Mammary epithelial cell (primary cell): Measurements from ENCODE around the gene PBX1.

ENCODE experiments used
- EZH2 ChIP-seq: IDR thresholded peaks from 2 replicates; pipeline ENCODE4 v1.6.1; 2012; ENCODE audit warnings: low read length, inconsistent platforms, borderline replicate concordance
- TF ChIP-seq, protein P1 (sequence below), 2 donors: IDR thresholded peaks in 1 of 2; conservative IDR thresholded peaks in 1 of 2; 2 replicates each; pipeline ENCODE4 v1.5.1; 2011 to 2012; ENCODE audit warnings: inconsistent platforms in 2 of 2, low read length in 2 of 2, mild to moderate bottlenecking in 2 of 2, control low read depth in 1 of 2, low read depth in 1 of 2; ENCODE audit not compliant: insufficient read depth in 1 of 2; ENCODE audit errors: extremely low read depth in 1 of 2

DNA sequence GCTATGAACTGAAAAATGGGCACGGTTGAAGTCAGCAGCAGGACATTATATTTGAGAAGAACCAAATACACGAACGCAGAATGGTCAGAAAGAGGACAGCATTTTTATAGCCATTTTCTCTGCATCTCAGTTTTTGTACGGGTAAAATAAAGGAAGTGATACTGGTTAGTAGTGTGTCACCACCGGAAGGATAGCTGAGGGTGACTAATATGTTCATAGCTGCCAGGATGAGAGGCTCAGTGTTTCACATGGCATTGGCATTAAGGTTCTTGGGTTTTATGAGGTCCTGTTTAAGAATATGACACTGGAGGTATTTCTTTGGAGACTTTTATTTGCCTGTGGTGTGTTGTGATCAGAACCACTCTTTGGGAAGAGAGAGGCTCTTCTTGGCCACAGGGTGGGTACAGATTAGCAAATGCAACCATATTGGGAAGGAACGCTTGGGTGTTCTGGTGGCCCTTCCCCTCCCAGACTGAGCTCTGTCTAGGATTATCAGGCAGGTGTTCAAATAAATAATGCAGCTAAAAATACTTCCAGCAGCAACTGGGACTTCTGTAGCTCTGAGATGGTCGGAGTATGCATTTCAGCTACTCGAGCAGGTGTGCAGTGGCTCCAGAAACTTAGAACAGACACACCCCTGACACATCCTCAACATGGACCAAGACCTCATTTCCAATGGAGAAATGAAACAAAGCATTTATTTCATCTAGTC is 158.2 kb downstream of the PBX1 start:
- TF ChIP-seq, protein P1, sequence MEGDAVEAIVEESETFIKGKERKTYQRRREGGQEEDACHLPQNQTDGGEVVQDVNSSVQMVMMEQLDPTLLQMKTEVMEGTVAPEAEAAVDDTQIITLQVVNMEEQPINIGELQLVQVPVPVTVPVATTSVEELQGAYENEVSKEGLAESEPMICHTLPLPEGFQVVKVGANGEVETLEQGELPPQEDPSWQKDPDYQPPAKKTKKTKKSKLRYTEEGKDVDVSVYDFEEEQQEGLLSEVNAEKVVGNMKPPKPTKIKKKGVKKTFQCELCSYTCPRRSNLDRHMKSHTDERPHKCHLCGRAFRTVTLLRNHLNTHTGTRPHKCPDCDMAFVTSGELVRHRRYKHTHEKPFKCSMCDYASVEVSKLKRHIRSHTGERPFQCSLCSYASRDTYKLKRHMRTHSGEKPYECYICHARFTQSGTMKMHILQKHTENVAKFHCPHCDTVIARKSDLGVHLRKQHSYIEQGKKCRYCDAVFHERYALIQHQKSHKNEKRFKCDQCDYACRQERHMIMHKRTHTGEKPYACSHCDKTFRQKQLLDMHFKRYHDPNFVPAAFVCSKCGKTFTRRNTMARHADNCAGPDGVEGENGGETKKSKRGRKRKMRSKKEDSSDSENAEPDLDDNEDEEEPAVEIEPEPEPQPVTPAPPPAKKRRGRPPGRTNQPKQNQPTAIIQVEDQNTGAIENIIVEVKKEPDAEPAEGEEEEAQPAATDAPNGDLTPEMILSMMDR (conservative IDR thresholded peaks at IDR 0.05 in 1 of 2, IDR thresholded peaks at IDR 0.05 in 1 of 2; ENCODE audit: extremely low read depth in 1 of 2, insufficient read depth in 1 of 2, low read depth in 1 of 2, low read length in 2 of 2): no peak
- TF ChIP-seq EZH2: no peak
